ENCODE results near the gene TMEM244. TPM values are rescaled to one million over a fixed set of nuclear protein-coding genes. Genes with fewer than 3 reads are reported as not detected.

Gene TMEM244
- total and polyA plus RNA-seq, 2 of the 4 experiments (the other 2 are of a cell fraction), result 0.21 to 0.36 TPM

- Histone ChIP-seq H3K4me3 (ENCODE audit: insufficient read depth, low read depth, low read length) (no peak overlapping the region), H3K9ac (ENCODE audit: low read depth, low read length) (no peak overlapping the region), H2AK5ac (ENCODE audit: low read depth, low read length) (no peak overlapping the region), H3K79me1 (ENCODE audit: low read depth in 1 of 2, low read length in 2 of 2) (no peaks in the 10 kb centered on the region), H2BK20ac (ENCODE audit: low read depth, low read length) (no peak overlapping the region), H3K36me3 (ENCODE audit: control insufficient read depth, insufficient read depth, low read length) (no peaks in the 10 kb centered on the region), H3K9me1 (ENCODE audit: insufficient read depth, low read length) (no peaks in the 10 kb centered on the region), H2AK9ac (replicated peaks; ENCODE audit: low read depth, low read length, poor library complexity) (no peak overlapping the region), H4K91ac (ENCODE audit: insufficient read depth, low read depth, low read length) (no peak overlapping the region), H3K18ac (ENCODE audit: low read depth, low read length) (no peak overlapping the region), H3K4ac (ENCODE audit: low read depth, low read length) (no peak overlapping the region), H3K4me2 (ENCODE audit: low read depth, low read length) (no peak overlapping the region), H2AFZ (replicated peaks; ENCODE audit: low read length, poor library complexity) (peak overlapping the region; percentile 33), H4K8ac (ENCODE audit: low read depth in 2 of 2, low read length in 2 of 2) (no peak overlapping the region), H3K4me1 (ENCODE audit: control insufficient read depth, insufficient read depth, low read length) (no peaks in the 10 kb centered on the region), H4K5ac (ENCODE audit: low read depth, low read length) (no peak overlapping the region), H3K56ac (ENCODE audit: extremely low read depth, insufficient read depth, low read length) (no peak overlapping the region), H3K27me3 (ENCODE audit: control insufficient read depth, insufficient read depth, low read length) (no peaks in the 10 kb centered on the region; the same call in 1 of the 2 replicates), H4K20me1 (ENCODE audit: insufficient read depth, low read length) (no peaks in the 10 kb centered on the region), H3K27ac (ENCODE audit: insufficient read depth, low read length) (no peak overlapping the region), H2BK120ac (ENCODE audit: low read depth, low read length) (no peak overlapping the region), H3K14ac (replicated peaks; ENCODE audit: low read depth, low read length) (no peak overlapping the region), H3K9me3 (ENCODE audit: control insufficient read depth, insufficient read depth, low read length) (no peaks in the 10 kb centered on the region), H3K23ac (ENCODE audit: low read depth, low read length) (no peak overlapping the region), H2BK15ac (ENCODE audit: low read depth, low read length) (no peak overlapping the region), H2BK5ac (ENCODE audit: low read depth, low read length, poor library complexity, severe bottlenecking) (no peak overlapping the region)
- in situ Hi-C loops (cut with MboI; ENCODE audit: low sequenced_read_pairs) (no loop called here), intact Hi-C loops (cut with micrococcal nuclease) (no loop called here), dilution Hi-C loops (cut with HindIII; ENCODE audit: low sequenced_read_pairs, unreplicated experiment) (no loop called here)
- DNase-seq (no peak), ATAC-seq (ENCODE audit: low read depth) (no peak)
- CTCF ChIA-PET, result no interaction called here
- no CpG with 5 or more reads among the region's 3 CpGs for WGBS, 2 experiments (ENCODE audit: extremely low coverage in 2 of 2, insufficient read length in 1 of 2)
- BruUV-seq (replicated peaks), result no TSS peak
- POLR2A ChIA-PET (ENCODE audit: unreplicated experiment), result no interaction called here
- no peak for TF ChIP-seq FOS (IDR thresholded peaks at IDR 0.05; ENCODE audit: low read depth, low read length)
- TF ChIP-seq BHLHE40 (IDR thresholded peaks at IDR 0.05; ENCODE audit: low read depth, low read length), result no peak
- TF ChIP-seq NFE2L2 (IDR thresholded peaks at IDR 0.05; ENCODE audit: low read depth, low read length), result no peak
- TF ChIP-seq SMC3 (IDR thresholded peaks at IDR 0.05; ENCODE audit: low read depth, low read length), result no peak
- TF ChIP-seq POLR2A (IDR thresholded peaks at IDR 0.05; ENCODE audit: low read depth, low read length), result no peak
- TF ChIP-seq USF2 (IDR thresholded peaks at IDR 0.05; ENCODE audit: low read depth, low read length), result no peak
- TF ChIP-seq MXI1 (IDR thresholded peaks at IDR 0.05; ENCODE audit: borderline replicate concordance, low read depth, low read length), result no peak
- TF ChIP-seq ELK1 (IDR thresholded peaks at IDR 0.05; ENCODE audit: borderline replicate concordance, low read depth, low read length), result no peak
- TF ChIP-seq RCOR1 (IDR thresholded peaks at IDR 0.05; ENCODE audit: insufficient replicate concordance, low read length), result no peak
- TF ChIP-seq CTCF (conservative IDR thresholded peaks at IDR 0.05; ENCODE audit: low read depth, low read length), result no peak
- no peak for TF ChIP-seq CHD1 (IDR thresholded peaks at IDR 0.05; ENCODE audit: low read depth, low read length)
- TF ChIP-seq MAZ (IDR thresholded peaks at IDR 0.05; ENCODE audit: borderline replicate concordance, low read depth, low read length), result no peak
Measured at GRCh38 chr6:129817332-129817731, 43.8 kb downstream of the TMEM244 start.

Data from IMR-90 (cell line).